CD4-positive, alpha-beta T cell (primary cell): ENCODE data around the gene OSBPL10. TPM values are rescaled to one million over a fixed set of nuclear protein-coding genes. Genes with fewer than 3 reads are reported as not detected.

Source experiments
- ATAC-seq: fragments of 200-7000 bp; cut with Tn5 transposase; one replicate; pipeline ENCODE4 v1.10.0; 2022; ENCODE audit warnings: mild to moderate bottlenecking; ENCODE audit not compliant: poor library complexity
- CTCF ChIA-PET: fragments of 350-600 bp; sonication (Branson Sonifier 250); formaldehyde crosslinking; loops from one replicate; lab custom pipeline; 2021; ENCODE audit warnings: antibody characterized with exemption, inconsistent platforms; lab: Charles Lee
- POLR2A ChIA-PET: fragments of 350-600 bp; sonication (Branson Sonifier 250); formaldehyde crosslinking; loops from one replicate; lab custom pipeline; 2021; ENCODE audit warnings: antibody characterized with exemption, inconsistent platforms; lab: Charles Lee
- DNase-seq, 14 experiments: peaks; one replicate each; pipeline ENCODE4 v3.0.0-alpha.2; 2013 to 2020; ENCODE audit warnings: mixed read lengths in 2 of 14
- H3K27ac ChIP-seq, 2 donors: one replicate each; pipeline versions ENCODE4 v1.5.1 to v1.7.0; 2013; ENCODE audit warnings: low read length in 2 of 2, low read depth in 1 of 2, mild to moderate bottlenecking in 1 of 2
- H3K27me3 ChIP-seq, 2 experiments: 1 replicate in 1 of 2; 2 replicates in 1 of 2; pipeline versions ENCODE4 v1.6.1 to v1.7.0; 2013; ENCODE audit warnings: low read length in 2 of 2, control low read depth in 1 of 2, mild to moderate bottlenecking in 1 of 2, moderate library complexity in 1 of 2; ENCODE audit not compliant: insufficient read depth in 2 of 2, control insufficient read depth in 1 of 2
- H3K36me3 ChIP-seq: one replicate; pipeline ENCODE4 v1.6.1; 2013; ENCODE audit warnings: low read length, control low read depth; ENCODE audit not compliant: insufficient read depth
- H3K4me1 ChIP-seq: one replicate; pipeline ENCODE4 v1.6.1; 2013; ENCODE audit warnings: low read length, control low read depth; ENCODE audit not compliant: insufficient read depth
- H3K4me3 ChIP-seq: one replicate; pipeline ENCODE4 v1.5.1; 2013; ENCODE audit warnings: mild to moderate bottlenecking, low read length, moderate library complexity
- H3K9me3 ChIP-seq, 2 experiments: 1 replicate in 1 of 2; 2 replicates in 1 of 2; pipeline versions ENCODE4 v1.6.1 to v1.7.0; 2013; ENCODE audit warnings: low read length in 2 of 2, mild to moderate bottlenecking in 2 of 2, control low read depth in 1 of 2, moderate library complexity in 1 of 2; ENCODE audit not compliant: control insufficient read depth in 1 of 2, insufficient read depth in 1 of 2
- H3K27ac Mint-ChIP-seq: one replicate; pipeline ENCODE4 v1.8.0; 2020; ENCODE audit warnings: mixed read lengths
- H3K27me3 Mint-ChIP-seq: one replicate; pipeline ENCODE4 v1.8.0; 2021; ENCODE audit warnings: mixed read lengths
- H3K36me3 Mint-ChIP-seq: one replicate; pipeline ENCODE4 v1.8.0; 2021; ENCODE audit warnings: low read depth, mixed read lengths
- H3K4me1 Mint-ChIP-seq: one replicate; pipeline ENCODE4 v1.8.0; 2021; ENCODE audit warnings: low read depth, mixed read lengths
- H3K4me3 Mint-ChIP-seq: one replicate; pipeline ENCODE4 v1.8.0; 2020; ENCODE audit warnings: mild to moderate bottlenecking, mixed read lengths
- H3K9me3 Mint-ChIP-seq: one replicate; pipeline ENCODE4 v1.8.0; 2020; ENCODE audit warnings: mixed read lengths
- intact Hi-C, 2 experiments: fragments of 100-400 bp; cut with DNase I in 1 of 2; cut with micrococcal nuclease in 1 of 2; formaldehyde crosslinking; loops; one replicate each; pipeline versions ENCODE4 v1.15.1 to v1.9.0; 2023 to 2025; cut with DNase I, micrococcal nuclease
- total RNA-seq, 174 experiments: library from RNA in 2 of 174; stranded (reverse) in 2 of 174; gene quantifications; one replicate each; pipeline ENCODE4 v1.2.3 and lab custom pipeline; 2021 to 2026
- TF ChIP-seq, protein P1 (sequence below): fragments of 200-600 bp; IDR thresholded peaks from one replicate; pipeline ENCODE4 v1.8.0; 2022; ENCODE audit warnings: antibody characterized with exemption, mild to moderate bottlenecking

The OSBPL10 gene
- total RNA-seq, 2 experiments from 2014 or later: not detected

DNA sequence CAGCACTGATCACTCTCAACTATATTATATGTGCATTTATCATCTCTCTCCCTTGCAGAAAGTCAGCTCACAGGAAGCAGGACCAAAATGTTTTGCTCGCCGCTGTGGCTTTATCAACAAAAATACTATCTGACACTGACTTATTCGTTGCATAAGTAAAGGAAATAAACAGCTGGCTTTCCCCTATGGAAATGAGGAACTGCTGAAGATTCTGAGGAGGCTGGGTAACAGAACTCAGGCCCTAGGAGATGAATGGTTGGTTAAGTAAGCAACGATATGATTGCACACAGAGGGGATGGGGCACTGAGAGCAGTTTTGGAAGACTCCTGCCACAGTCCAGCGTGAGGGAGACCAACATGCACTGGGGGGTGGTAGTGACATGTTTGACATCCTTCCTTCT lies 267.2 kb downstream of the OSBPL10 start:
- H3K4me3 Mint-ChIP-seq: no peak overlapping the region
- intact Hi-C loops: no loop called here
- CTCF ChIA-PET: interaction anchor here (1.0 kb wide), 1 partner anchor 163 kb away, joined by 4 read pairs; no protein-coding TSS in a partner anchor
- TF ChIP-seq, protein P1, sequence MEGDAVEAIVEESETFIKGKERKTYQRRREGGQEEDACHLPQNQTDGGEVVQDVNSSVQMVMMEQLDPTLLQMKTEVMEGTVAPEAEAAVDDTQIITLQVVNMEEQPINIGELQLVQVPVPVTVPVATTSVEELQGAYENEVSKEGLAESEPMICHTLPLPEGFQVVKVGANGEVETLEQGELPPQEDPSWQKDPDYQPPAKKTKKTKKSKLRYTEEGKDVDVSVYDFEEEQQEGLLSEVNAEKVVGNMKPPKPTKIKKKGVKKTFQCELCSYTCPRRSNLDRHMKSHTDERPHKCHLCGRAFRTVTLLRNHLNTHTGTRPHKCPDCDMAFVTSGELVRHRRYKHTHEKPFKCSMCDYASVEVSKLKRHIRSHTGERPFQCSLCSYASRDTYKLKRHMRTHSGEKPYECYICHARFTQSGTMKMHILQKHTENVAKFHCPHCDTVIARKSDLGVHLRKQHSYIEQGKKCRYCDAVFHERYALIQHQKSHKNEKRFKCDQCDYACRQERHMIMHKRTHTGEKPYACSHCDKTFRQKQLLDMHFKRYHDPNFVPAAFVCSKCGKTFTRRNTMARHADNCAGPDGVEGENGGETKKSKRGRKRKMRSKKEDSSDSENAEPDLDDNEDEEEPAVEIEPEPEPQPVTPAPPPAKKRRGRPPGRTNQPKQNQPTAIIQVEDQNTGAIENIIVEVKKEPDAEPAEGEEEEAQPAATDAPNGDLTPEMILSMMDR: no peak
- Histone ChIP-seq H3K4me1 (no peaks in the 10 kb centered on the region), H3K9me3 (no peaks in the 10 kb centered on the region), H3K27me3 (no peaks in the 10 kb centered on the region), H3K36me3 (no peaks in the 10 kb centered on the region), H3K4me3 (no peak overlapping the region), H3K27ac (no peak overlapping the region)
- DNase-seq (no peak), ATAC-seq (no peak)
- H3K4me1 Mint-ChIP-seq: no peaks in the 10 kb centered on the region
- H3K27ac Mint-ChIP-seq: no peak overlapping the region
- POLR2A ChIA-PET: no interaction called here
- peaks cover 2% of the 10 kb centered on the region for H3K27me3 Mint-ChIP-seq
- no peaks in the 10 kb centered on the region for H3K36me3 Mint-ChIP-seq
- peaks cover 6% of the 10 kb centered on the region for H3K9me3 Mint-ChIP-seq

DNA sequence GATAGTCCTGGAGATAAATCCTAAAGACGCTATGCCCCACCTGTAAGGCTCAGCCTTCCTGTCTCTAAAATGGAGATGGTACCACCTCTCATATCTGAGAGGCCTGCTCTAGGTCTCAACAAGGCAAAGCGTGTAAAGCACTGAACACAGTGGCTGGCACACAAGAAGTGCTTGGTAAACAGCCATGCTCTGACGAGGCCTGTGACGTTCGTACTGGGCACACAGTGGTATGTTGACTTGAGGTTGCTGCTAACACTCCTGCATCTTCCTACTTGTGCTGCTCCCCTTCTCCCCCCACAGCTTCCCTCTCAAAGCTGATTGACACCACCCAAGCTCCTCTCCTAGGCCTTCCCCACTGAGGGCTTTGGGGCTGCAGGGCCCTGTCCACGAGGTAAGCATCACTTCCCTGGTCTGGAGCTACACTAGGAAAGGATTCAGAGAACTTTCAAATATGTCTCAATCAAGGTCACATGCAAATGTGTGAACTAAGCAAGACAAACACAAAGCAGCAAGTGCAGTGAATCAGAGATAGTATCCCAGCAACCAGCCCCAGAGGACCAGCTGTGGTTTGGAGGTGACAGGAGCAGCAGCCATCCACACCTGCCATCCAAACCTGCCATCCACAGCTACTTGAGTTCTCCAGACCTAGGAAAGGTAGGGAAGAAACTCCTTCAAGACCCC lies 270.8 kb downstream of the OSBPL10 start:
- H3K36me3 ChIP-seq: no peaks in the 10 kb centered on the region
- no peak overlapping the region for H3K4me3 ChIP-seq
- peaks cover 0 to 3% of the 10 kb centered on the region in 2 experiments for H3K27me3 ChIP-seq
- Mint-ChIP-seq H3K27ac (no peak overlapping the region), H3K4me1 (no peaks in the 10 kb centered on the region), H3K9me3 (peaks cover 6% of the 10 kb centered on the region), H3K4me3 (no peak overlapping the region), H3K27me3 (no peaks in the 10 kb centered on the region), H3K36me3 (no peaks in the 10 kb centered on the region)
- no peaks in the 10 kb centered on the region for H3K9me3 ChIP-seq
- no peaks in the 10 kb centered on the region for H3K4me1 ChIP-seq
- ChIA-PET POLR2A (no interaction called here), CTCF (no interaction called here)
- intact Hi-C loops: no loop called here
- TF ChIP-seq, protein P1: no peak
- no peak overlapping the region for H3K27ac ChIP-seq
- DNase-seq (no peak), ATAC-seq (no peak)

DNA sequence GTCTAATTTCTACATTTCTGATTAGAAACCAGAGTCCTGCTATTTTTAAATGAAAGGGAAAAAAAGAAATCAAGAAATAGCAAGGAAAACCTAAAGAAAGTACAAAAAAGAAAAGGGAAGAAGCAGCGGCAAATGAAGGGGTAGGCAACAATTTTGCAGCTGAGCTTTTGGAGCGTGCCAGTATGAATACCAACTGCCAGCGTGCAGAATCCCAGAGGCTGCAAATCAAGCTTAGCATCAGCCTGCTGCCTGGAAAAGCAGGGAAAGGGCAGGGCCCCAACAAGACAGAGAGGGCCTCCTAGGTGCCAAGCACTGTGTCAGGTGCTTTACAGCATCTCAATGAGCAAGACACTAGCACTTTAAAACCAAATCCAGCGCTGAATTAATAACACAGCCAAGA lies 271.5 kb downstream of the OSBPL10 start:
- Histone ChIP-seq H3K36me3 (no peaks in the 10 kb centered on the region), H3K4me1 (no peaks in the 10 kb centered on the region), H3K9me3 (no peaks in the 10 kb centered on the region), H3K27ac (no peak overlapping the region), H3K4me3 (no peak overlapping the region), H3K27me3 (peaks cover 0 to 3% of the 10 kb centered on the region in 2 experiments)
- ChIA-PET CTCF (no interaction called here), POLR2A (no interaction called here)
- intact Hi-C loops: no loop called here
- H3K36me3 Mint-ChIP-seq: no peaks in the 10 kb centered on the region
- H3K27me3 Mint-ChIP-seq: no peaks in the 10 kb centered on the region
- peaks cover 6% of the 10 kb centered on the region for H3K9me3 Mint-ChIP-seq
- no peak overlapping the region for H3K27ac Mint-ChIP-seq
- no peak overlapping the region for H3K4me3 Mint-ChIP-seq
- TF ChIP-seq, protein P1: no peak
- no peak for ATAC-seq
- H3K4me1 Mint-ChIP-seq: no peaks in the 10 kb centered on the region
- no peak for DNase-seq
